HG03558 (cell line): ENCODE data around the gene PLS3.

Experiments used
- ATAC-seq: cut with Tn5 transposase; IDR thresholded peaks from one replicate; pipeline ENCODE4 v1.9.1; 2021; ENCODE audit warnings: moderate number of reproducible peaks; ENCODE audit not compliant: unreplicated experiment; ENCODE audit errors: extremely low read depth

Gene PLS3

GRCh38 chrX:115563633-115564162 is 2.7 kb downstream of the PLS3 start:
- no peak for ATAC-seq

- no peak for ATAC-seq
Observed at GRCh38 chrX:115564243-115564642, 3.3 kb downstream of the PLS3 start.

- ATAC-seq, result no peak
Observed at GRCh38 chrX:115565888-115566287, 4.9 kb downstream of the PLS3 start.

- ATAC-seq, result no peak
Observed at GRCh38 chrX:115571712-115572111, 10.7 kb downstream of the PLS3 start.

GRCh38 chrX:115573185-115573584 is 12.2 kb downstream of the PLS3 start:
- no peak for ATAC-seq

- no peak for ATAC-seq
Observed at GRCh38 chrX:115576676-115577075, 15.7 kb downstream of the PLS3 start.

- ATAC-seq, result no peak
Observed at GRCh38 chrX:115579327-115579726, 18.4 kb downstream of the PLS3 start.

GRCh38 chrX:115579786-115580294 is 18.9 kb downstream of the PLS3 start:
- ATAC-seq, result no peak

GRCh38 chrX:115581759-115582615 is 21.0 kb downstream of the PLS3 start:
- ATAC-seq, result no peak

GRCh38 chrX:115582616-115583495 is 21.9 kb downstream of the PLS3 start:
- no peak for ATAC-seq

- no peak for ATAC-seq
Observed at GRCh38 chrX:115583496-115584004, 22.6 kb downstream of the PLS3 start.

GRCh38 chrX:115584696-115585095 is 23.7 kb downstream of the PLS3 start:
- ATAC-seq, result no peak

- ATAC-seq, result no peak
Observed at GRCh38 chrX:115588179-115588578, 27.2 kb downstream of the PLS3 start.

- no peak for ATAC-seq
Observed at GRCh38 chrX:115589419-115589818, 28.4 kb downstream of the PLS3 start.

- no peak for ATAC-seq
Observed at GRCh38 chrX:115591420-115591819, 30.4 kb downstream of the PLS3 start.

GRCh38 chrX:115591856-115592842 is 31.2 kb downstream of the PLS3 start:
- ATAC-seq, result no peak

- ATAC-seq, result no peak
Observed at GRCh38 chrX:115592997-115593734, 32.2 kb downstream of the PLS3 start.

- no peak for ATAC-seq
Observed at GRCh38 chrX:115595049-115595448, 34.1 kb downstream of the PLS3 start.

- no peak for ATAC-seq
Observed at GRCh38 chrX:115598556-115598955, 37.6 kb downstream of the PLS3 start.
